Activated gamma-delta T cell treated with anti-CD3 and anti-CD28 coated beads, Interleukin-2, amount 50 U/mL, for 16 hours (primary cell): ENCODE results near the gene FBXW10B.
"Not testable (repeated sequence)": the region's sequence is repeated elsewhere in the genome, so short reads cannot be mapped to it uniquely, and the experiment has no call there.

Experiments
- DNase-seq: peaks from one replicate; pipeline ENCODE4 v3.0.0-alpha.2; 2020; ENCODE audit warnings: low read depth

The FBXW10B gene

GRCh38 chr17:15630930-15631453, 11.5 kb upstream of the FBXW10B start:
- DNase-seq = not testable (repeated sequence)

- not testable (repeated sequence) for DNase-seq
Measured at GRCh38 chr17:15629991-15630390, 10.5 kb upstream of the FBXW10B start.

GRCh38 chr17:15623661-15624209, 4.2 kb upstream of the FBXW10B start:
- not testable (repeated sequence) for DNase-seq

- DNase-seq = not testable (repeated sequence)
Measured at GRCh38 chr17:15623255-15623654, 3.8 kb upstream of the FBXW10B start.

- not testable (repeated sequence) for DNase-seq
Measured at GRCh38 chr17:15622124-15622523, 2.6 kb upstream of the FBXW10B start.

GRCh38 chr17:15616828-15617227, 2.7 kb downstream of the FBXW10B start:
- not testable (repeated sequence) for DNase-seq

- not testable (repeated sequence) for DNase-seq
Measured at GRCh38 chr17:15615850-15616249, 3.7 kb downstream of the FBXW10B start.

GRCh38 chr17:15613111-15613510, 6.4 kb downstream of the FBXW10B start:
- not testable (repeated sequence) for DNase-seq

GRCh38 chr17:15592960-15593359, 26.5 kb downstream of the FBXW10B start:
- DNase-seq = not testable (repeated sequence)

GRCh38 chr17:15591986-15592385, 27.5 kb downstream of the FBXW10B start:
- not testable (repeated sequence) for DNase-seq

GRCh38 chr17:15590844-15591243, 28.7 kb downstream of the FBXW10B start:
- DNase-seq = not testable (repeated sequence)

- not testable (repeated sequence) for DNase-seq
Measured at GRCh38 chr17:15589544-15590536, 29.7 kb downstream of the FBXW10B start.

- not testable (repeated sequence) for DNase-seq
Measured at GRCh38 chr17:15588017-15588416, 31.5 kb downstream of the FBXW10B start.

- not testable (repeated sequence) for DNase-seq
Measured at GRCh38 chr17:15583313-15583712, 36.2 kb downstream of the FBXW10B start.

- DNase-seq = not testable (repeated sequence)
Measured at GRCh38 chr17:15581462-15581861, 38.0 kb downstream of the FBXW10B start.

- DNase-seq = not testable (repeated sequence)
Measured at GRCh38 chr17:15576848-15577247, 42.7 kb downstream of the FBXW10B start.

- DNase-seq = not testable (repeated sequence)
Measured at GRCh38 chr17:15574660-15575059, 44.8 kb downstream of the FBXW10B start.

GRCh38 chr17:15573870-15574269, 45.6 kb downstream of the FBXW10B start:
- not testable (repeated sequence) for DNase-seq
